NCI-H446 treated with DMSO at 0.1 percent for 48 hours (cell line): ENCODE data around the gene SPDYE1.
A peak's percentile ranks its signal among the peaks of the same experiment; 100 is the strongest.

Experiments used
- DNase-seq: peaks from one replicate; lab custom pipeline; 2025; lab: John Stamatoyannopoulos, UW

Gene SPDYE1

DNA sequence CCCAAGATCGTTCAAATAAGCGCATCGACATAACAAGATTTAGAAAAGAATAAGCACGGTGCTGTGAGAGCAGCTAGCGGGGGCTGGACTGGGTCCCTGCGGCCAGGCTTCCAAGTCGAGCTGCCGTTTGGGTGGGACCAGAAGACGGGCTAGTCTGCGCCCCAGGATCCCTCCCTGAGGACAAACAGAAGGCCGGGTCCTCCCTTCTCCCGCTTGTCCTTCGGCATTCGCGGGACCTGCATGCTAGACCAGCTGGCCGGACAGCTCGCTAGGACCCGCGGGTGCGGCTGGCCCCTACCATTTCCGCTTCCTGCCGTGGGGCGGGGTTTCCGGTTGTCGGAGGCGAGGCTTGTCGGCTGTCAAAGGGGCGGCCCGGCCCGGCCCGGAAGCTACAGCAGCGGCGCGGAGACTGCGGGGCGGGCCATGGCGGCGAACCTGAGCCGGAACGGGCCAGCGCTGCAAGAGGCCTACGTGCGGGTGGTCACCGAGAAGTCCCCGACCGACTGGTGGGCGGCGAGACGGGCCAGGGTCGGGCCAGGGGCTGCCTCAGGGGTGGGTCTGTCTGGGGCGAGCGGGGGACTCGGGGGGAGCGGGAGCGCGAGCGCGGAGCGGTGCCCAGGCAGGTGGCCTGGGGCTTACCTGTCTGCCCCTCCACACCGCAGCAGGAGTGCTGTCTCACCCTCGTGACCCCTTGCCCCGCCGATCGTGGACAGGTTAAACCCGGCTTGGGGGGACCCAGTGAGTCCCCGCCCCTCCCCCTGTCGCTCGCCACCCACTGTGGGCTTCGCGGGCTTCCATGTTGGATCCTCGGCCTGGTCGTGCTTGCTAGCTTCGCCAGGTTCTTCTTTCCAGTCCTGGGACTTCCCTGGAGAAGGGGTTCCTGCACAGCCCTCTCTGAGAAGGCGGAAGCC is 46.9 kb downstream of the SPDYE1 start, which contains the start of gene DBNL:
Gene DBNL, plus strand, starts transcription at position 388 of the 911 bp plus-strand sequence. Its CDS starts 36 bp downstream, at position 424.
- DNase-seq, result peak; percentile 72

DNA sequence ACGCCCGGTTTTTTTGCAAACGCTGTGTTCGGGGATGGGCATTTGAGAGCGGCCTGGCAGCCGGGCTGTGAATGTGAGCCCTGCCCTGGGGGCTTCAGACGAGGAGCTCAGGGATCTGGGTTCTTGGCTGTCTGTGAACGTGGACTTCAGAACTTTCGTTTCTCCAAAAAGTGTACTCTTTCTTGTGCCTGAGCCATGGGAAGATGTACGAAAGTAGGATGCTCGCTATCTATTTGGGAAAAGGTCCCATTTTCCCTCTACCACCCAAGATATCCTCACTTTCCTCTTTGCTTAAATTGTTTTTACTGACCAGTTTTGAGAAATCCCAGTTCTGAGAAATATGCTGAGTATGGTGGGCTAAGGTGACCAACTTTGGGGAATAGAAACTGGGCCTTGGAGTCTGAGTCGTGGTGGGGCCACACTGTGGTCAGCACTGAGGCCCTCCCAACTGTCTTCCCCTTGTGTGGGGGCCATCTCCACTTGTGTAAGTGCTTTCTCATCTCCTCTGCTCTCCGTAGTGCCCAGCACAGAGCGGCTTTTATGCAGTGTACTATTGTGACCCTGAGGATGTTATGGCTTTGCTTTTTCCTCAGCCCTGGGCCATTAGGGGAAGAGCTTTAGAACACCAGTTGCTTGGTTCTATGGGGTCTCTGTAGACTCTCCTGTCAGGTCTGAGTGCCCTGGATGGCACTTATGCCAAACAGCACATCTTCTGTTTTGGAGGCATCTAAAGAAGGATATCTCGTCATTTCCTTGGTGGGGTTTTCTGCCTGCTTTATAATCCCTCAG is 47.7 kb downstream of the SPDYE1 start:
- DNase-seq, result no peak

DNA sequence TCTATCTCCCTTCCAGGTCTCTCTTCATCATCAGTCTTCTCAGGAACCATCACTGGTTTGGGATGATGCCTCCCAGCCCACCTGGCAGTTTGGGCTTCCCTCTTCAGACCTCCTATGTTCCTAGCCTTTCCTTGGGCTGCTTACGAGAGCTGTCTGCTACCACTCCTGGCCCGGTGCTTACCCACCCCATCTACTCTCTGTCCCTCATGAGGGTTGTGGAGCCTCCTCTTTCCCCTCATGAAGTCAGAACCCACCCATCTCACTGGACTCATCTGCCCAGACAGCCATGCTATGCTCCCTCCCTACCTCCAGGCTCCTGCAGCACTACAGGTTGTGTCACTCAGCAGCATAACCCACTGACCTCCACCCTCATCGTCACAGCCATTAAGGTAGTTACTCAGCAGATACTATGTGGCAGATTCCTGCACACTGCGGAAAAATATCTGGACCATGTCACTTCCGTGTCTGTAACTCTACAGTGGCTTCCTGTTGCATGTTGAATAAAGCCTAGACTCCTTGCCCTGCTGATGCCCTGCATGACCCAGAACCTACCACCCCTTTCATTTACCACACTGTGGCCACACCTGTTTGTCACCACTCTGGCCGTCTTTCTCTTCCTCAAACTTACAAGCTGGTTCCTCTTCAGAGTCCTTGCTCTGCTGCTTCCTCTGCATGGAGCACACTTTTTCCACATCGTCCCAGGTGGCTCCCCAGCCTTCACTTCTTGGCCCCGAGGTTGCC is 48.8 kb downstream of the SPDYE1 start:
- no peak for DNase-seq

DNA sequence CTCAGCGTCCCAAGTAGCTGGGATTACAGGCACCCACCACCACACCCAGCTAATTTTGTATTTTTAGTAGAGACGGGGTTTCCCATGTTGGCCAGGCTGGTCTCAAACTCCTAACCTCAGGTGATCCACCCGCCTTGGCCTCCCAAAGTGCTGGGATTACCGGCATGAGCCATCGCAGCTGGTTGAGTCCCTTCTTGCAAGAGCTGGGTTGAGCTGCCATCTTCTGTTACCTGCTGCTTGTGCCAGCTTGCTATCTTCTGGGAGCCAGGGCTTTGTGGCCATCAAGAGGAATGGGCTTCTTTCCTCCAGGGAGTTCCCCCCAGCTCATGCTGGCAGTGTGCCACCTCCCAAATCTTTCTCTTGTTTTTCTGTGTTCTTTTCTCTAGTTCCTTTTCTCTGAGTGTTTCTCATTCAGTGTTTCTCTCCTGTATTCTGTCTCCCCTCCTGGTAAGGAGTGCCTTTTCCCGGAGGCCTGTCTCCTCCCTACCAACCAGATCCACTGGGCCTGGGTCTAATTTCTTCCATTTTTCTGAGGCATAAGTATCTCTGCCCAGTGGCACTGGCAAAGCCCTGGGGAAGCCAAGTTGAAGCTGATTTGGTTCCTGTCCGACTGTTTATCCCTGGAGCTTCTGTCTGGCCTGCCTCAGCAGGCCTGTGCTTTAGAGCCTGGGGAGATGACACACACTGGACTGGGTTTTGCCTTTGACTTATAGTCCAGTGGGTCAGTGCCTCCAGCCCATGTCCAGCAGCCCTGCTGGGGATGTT is 50.5 kb downstream of the SPDYE1 start:
- DNase-seq, result no peak

DNA sequence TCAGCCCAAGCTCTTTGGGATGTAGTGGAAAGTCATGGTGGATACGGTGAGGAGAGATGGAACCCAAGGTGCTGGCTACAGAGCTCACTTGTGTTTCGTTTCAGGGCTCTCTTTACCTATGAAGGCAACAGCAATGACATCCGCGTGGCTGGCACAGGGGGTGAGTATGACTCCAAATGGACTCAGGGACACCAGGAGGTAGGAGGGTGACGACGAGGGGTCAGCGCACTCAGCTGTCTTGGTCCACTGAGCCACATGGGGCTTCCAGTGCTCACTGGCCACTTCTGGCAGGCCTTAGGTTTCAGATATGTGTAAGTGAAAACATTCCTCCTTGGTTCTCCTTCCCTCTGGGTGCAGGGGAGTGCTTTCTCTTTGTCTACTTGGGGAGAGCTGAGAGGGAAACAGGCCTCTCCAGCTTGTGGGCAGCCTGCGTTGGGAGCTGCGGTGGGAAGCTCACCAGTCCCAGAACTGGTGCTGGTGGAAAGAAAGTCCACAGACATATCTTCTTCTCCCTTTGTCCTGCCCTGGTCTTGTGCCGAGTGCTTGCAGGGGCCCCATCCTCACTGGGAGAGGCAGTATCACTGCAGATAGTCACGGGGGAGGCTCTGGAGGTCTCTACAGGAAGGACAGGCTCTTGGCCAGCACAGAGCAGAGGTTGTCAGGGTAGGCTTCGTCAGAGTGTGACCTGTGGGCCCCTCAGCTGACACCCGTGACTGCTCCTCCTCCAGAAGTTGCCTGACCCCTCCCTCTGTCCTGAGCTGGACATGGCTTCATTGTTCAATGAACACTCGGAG is 52.6 kb downstream of the SPDYE1 start:
- no peak for DNase-seq

DNA sequence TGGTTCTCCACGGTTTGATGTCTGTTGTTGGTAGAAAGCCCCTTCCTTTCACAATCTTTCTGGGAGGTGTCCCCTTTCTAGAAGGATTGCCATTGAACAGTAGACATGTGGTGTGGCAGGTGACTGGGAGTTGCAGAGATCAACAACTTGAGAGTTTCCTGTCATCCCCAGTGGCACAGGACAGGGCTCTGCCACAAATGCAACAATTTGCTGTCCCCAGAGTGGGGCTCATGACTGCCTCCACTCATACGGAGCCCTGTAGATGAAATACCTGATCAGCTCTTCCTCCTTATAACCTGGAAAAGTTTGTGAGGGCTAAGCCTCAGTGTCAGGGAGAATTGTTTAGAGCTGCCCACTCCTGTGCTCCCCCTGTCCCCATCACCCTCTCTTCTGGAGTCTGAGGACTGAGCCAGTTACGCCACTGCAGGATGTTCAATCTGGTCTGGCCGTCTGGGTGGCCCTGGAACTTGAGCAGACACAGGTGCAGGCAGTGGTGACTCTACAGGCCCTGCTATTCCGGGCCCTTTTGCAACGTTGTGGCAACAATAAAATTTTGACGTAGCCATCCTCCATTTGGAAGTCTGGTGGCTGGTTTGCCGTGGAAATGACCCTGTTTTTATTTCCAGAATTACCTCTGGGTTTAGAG is 53.3 kb downstream of the SPDYE1 start:
- DNase-seq, result no peak

DNA sequence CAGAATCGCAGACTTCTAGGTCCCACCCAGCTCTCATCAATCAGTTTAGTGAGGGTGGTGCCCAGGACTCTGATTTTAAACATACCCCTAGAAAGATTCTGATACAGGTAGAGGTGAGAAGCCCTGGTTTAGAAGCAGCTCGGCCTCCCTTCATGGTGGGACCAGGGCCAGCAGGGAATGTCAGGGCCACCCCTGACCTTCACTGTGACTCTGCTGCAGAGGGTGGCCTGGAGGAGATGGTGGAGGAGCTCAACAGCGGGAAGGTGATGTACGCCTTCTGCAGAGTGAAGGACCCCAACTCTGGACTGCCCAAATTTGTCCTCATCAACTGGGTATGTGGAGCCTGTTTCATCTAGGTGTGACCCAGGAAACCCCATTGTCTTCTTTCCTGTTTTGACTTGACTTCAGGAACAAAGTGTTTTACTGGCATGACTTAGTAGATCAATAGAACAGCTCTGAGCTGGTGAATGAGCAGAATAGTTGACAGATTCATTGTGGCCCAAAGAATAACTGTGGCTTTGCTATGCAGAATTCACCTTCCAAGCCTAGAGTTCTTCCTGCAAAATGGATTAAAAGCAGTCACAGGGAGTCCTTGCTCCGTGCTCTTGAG is 54.0 kb downstream of the SPDYE1 start:
- no peak for DNase-seq

DNA sequence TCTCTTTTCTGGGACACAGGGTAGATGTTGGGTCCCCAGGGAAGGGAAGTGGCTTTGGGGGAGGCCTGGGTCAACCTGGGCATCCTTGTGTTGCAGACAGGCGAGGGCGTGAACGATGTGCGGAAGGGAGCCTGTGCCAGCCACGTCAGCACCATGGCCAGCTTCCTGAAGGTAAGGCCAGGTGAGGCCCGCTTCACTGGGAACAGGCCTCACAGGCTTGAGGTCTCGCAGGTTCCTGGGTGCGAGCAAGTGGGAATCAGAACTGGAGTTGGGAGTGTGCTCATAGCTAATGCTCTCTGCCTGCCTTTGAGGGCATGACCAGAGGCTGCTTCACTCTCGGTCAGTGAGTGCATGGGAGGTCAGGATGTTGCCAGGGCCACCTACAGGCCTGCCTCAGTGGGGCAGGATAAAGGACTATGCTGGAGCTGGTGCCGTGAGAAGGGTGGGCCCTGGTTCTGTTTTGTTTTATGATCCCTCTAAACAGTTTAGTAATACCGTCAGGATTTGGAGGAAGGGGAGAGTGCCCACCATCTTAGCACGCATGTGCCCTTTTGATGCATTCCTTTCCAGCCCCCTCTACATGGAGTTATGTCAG is 55.2 kb downstream of the SPDYE1 start:
- no peak for DNase-seq

DNA sequence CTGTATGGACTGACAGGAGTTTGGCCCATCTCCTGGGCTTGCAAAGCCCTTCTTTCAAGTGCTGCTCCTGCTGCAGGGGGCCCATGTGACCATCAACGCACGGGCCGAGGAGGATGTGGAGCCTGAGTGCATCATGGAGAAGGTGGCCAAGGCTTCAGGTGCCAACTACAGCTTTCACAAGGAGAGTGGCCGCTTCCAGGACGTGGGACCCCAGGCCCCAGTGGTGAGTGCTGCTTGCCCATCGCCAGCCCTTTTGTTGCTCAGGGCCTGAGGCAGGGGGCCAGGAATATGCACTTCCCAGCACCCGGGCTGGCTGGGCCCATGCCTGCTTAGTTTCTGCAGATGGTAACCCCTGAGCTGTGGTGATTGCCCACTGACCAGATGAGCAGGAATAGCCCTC is 59.0 kb downstream of the SPDYE1 start:
- DNase-seq, result no peak

DNA sequence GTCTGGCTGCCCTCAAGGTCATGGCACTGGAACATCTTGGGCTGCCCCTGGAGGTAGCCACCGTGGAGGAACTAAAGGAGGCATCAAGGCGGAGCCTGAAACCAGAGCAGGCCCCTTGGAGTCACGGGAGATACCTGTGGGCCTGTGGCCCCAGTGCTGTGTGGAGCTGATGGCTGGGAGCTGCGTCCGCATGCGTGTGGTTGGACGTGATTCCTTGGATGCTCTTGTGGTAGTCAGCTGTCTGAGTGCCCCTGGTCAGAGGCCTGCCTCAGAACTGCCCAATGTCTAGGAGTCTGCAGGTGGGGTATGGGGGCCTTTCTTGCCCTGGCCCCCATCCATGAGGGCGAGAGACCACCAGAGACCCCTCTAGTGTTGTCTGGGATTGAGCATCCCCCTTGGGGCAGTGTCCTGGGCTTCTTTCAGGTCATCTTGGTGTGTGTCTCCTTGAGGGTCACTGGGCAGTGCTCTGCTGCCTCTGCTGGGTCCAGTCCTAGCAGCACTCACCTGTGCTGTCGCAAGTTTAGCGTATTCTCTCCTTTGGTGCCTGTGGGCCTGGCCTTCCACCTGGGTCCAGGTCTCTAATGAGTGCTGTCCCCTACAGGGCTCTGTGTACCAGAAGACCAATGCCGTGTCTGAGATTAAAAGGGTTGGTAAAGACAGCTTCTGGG is 59.6 kb downstream of the SPDYE1 start:
- DNase-seq, result no peak

DNA sequence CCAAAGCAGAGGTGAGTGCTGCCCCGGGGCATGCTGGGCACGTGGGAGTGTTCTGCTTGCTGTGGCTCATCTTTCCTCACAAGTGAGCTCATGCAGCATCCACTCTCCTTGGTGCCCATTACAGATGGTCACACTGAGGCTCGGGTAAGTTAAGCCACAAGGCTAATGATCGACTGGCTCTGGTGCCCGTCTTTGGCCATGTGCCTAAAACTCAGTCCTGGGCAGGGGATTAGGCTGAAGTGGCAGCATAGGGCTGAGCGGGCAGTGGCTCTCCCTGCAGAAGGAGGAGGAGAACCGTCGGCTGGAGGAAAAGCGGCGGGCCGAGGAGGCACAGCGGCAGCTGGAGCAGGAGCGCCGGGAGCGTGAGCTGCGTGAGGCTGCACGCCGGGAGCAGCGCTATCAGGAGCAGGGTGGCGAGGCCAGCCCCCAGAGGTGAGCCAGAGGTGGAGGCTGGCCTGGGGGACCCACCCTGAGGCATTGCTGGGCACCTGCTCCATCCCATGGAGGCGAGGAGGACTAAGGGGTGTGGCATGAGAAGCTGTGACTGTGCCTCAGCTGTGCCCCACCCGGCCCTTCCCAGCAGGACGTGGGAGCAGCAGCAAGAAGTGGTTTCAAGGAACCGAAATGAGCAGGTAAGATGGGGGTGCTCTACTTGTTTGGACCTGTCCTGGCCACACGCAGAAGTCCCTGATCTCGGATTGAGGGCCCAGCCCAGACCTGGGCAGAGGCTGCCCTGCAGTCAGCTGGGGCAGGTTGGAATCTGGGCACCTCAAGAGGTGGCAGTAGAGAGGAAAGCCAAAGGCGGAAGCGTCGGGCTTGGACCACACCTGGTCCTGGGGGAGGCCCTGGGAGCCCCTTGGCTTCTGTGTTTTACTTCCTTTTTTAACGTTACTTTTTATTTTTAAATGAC is 60.4 kb downstream of the SPDYE1 start:
- no peak for DNase-seq

DNA sequence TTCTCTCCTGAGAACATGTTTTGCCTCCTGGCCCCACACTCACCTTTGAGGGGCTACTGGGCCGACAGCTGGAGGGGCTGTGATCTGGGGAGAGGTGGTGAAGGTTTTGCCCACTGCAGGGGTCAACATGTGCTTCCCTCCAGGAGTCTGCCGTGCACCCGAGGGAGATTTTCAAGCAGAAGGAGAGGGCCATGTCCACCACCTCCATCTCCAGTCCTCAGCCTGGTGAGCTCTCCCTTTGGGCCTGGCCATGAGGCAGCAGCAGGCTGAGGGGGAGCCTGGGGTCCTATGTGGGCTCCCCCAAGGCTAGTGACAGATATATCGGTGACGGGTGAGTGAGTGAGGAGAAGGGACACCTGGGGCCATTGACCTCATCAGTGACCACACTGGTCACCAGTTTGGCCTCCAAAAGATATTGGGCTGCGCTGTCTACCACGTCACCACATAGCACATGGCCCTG is 61.1 kb downstream of the SPDYE1 start:
- DNase-seq, result no peak

DNA sequence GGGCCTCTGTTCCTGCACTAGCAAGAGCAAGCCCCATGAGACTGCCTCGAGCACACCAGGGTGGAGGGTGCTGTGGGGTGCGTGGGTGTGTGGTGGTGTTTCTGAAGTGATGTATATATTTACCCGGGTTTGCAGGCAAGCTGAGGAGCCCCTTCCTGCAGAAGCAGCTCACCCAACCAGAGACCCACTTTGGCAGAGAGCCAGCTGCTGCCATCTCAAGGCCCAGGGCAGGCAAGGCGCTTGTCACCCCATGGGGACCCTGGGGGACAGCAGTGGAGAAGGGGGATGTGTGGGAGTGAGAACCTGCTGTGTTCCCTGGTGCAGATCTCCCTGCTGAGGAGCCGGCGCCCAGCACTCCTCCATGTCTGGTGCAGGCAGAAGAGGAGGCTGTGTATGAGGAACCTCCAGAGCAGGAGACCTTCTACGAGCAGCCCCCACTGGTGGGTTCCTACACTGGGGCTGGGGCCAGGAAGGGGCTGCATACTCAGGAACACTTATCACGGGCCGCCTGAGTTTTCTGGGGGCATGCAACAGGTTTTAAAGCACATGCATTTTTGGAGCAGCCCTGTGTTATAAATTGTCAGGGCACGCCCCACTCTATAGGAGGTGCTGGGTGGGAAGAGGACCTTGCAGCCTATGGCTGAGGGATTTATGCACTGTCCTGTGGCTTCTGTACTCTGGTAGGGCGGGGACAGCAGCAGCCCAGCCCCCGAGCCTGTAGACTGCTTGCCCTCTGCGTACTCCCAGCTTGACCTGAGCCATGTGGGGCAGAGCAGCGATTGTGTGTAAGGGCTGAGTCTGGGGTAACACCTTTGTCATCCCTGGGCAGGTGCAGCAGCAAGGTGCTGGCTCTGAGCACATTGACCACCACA is 61.8 kb downstream of the SPDYE1 start:
- no peak for DNase-seq
